Dermis blood vessel endothelial cell (primary cell): ENCODE measurements around the gene MLNR. TPM values are rescaled to one million over a fixed set of nuclear protein-coding genes. Genes with fewer than 3 reads are reported as not detected.

Source experiments
- DNase-seq: peaks from one replicate; pipeline ENCODE4 v3.0.0; 2010
- total RNA-seq: library from RNA; depleted of rRNA; stranded (reverse); fragments of >200 nt; gene quantifications from 2 replicates; pipeline ENCODE4 v1.2.3, GENCODE V29; 2014

The MLNR gene, protein sequence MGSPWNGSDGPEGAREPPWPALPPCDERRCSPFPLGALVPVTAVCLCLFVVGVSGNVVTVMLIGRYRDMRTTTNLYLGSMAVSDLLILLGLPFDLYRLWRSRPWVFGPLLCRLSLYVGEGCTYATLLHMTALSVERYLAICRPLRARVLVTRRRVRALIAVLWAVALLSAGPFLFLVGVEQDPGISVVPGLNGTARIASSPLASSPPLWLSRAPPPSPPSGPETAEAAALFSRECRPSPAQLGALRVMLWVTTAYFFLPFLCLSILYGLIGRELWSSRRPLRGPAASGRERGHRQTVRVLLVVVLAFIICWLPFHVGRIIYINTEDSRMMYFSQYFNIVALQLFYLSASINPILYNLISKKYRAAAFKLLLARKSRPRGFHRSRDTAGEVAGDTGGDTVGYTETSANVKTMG
- total RNA-seq, result not detected in 2 replicates

DNA sequence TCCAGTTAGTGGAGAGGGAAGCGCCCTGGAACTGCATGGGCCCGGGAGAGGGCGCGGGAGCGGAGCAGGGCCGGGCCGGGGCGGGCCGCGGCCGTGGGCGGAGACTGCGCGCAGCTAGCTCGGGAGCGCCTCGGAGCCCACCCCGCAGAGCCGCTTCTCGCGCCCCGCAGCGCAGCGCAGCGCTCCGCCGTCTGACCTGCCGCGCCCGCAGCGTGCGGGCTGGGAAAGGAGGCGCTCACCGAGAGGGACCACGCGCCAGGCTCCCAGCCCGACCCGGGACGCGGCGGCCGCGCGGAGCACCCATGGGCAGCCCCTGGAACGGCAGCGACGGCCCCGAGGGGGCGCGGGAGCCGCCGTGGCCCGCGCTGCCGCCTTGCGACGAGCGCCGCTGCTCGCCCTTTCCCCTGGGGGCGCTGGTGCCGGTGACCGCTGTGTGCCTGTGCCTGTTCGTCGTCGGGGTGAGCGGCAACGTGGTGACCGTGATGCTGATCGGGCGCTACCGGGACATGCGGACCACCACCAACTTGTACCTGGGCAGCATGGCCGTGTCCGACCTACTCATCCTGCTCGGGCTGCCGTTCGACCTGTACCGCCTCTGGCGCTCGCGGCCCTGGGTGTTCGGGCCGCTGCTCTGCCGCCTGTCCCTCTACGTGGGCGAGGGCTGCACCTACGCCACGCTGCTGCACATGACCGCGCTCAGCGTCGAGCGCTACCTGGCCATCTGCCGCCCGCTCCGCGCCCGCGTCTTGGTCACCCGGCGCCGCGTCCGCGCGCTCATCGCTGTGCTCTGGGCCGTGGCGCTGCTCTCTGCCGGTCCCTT lies at the start of gene MLNR:
Gene MLNR, plus strand, starts transcription at position 303 of the 820 bp plus-strand sequence. Its CDS starts 0 bp downstream, at position 303.
- peak; percentile 39 for DNase-seq

- DNase-seq, result no peak
These were observed 48.8 kb upstream of the MLNR start for GRCh38 chr13:49171359-49171758.

DNA sequence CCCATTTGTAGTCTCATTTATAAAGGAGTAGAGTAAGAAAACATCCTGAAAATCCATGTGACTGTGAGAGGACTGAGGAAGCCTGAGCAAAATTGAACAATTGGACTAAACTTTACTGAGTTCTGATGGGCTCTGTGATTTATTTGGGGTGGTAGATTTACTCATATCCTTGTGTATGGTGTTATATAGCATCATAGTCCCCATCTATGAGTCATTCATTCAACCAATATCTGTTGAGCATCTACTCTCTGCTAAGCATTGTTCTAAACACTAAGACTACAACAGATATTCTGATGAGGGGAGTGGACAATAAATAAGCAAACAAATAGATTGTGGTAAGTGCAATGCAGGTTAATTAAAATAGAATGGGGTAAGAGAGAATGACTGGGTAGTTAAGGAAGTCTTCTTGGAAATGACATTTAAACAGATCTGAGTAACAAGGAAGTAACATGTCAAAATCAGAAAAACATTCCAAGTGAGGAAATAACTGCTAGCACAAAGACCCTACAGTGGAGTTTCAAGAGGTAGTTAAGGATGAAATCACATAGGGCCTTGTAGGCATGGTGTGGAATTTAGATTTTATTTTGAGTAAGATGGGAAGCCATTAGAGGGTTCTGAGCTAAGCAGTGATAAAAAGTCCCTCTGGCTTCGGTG lies 36.3 kb upstream of the MLNR start:
- DNase-seq, result peak; percentile 43

DNA sequence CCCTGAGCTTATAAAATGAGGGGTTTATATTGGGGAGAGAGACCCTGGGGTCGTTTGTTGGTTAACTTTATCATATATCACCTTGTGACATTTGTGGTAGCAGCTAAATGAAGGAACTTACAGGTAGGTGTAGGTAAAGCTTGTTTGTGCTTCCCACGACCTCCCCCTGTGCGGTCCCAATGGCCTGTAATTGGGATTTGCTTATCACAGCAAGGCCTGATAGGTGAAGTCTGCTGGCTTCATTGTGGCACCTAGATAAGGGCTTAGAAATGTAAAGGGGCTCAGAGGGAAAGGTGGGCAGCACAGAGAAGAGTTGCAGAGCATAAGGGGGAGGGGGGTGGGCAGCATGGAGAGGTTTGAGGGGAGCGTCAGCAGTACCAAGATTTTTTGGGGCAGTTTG lies 35.5 kb upstream of the MLNR start:
- no peak for DNase-seq

DNA sequence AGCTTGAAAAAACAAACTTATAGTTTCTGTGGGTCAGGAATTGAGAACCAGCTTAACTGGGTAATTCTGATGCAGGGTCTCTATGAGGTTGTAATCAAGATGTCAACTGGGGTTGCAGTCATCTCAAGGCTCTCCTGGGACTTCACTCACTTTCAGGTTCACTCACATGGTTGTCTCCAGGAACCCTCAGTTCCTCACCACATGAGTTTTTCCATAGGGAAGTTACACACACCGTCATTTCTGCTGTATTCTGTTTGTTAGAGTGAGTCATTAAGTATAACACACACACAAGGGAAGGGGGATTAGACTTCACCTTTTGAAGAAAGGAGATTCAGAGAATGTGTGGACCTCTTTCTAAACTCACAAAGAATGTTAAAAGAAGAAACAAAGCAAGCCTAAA lies 34.9 kb upstream of the MLNR start:
- DNase-seq, result peak; percentile 48

DNA sequence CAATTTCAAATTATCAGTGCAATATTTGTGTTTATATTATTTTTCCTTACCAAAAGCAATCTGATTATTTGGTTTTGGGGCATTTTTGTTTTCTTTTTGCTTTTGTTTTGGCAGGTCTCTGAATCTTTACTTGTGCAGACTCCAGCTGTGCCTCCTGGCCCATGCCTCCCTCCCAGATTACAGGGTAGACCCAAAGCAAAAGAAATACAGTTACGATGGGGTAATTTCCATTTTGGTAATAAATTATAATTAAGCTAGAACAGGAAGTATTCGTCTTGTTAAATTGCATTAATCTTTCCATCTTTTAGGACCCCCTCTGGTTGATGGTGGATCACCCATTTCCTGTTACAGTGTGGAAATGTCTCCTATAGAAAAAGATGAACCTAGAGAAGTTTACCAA lies 29.2 kb upstream of the MLNR start:
- DNase-seq, result no peak

DNA sequence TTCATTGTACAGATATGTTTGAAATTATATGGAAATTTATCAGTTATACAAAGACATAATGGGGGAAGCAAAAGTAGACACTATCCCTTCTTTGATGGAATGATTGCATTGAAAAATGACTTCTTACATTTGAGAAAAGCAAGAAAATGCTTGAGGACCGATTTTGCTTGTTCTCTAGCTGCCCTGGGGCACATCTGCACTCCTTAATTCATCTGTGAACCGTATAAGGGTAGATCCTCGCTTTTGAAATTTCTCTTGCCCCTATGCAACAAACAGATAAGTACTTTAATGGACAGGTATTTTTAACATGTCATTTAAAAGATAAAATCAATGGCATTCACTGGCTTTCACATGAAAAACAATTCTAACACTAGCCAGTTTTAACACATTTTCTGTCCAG lies 13.5 kb upstream of the MLNR start:
- DNase-seq, result no peak

DNA sequence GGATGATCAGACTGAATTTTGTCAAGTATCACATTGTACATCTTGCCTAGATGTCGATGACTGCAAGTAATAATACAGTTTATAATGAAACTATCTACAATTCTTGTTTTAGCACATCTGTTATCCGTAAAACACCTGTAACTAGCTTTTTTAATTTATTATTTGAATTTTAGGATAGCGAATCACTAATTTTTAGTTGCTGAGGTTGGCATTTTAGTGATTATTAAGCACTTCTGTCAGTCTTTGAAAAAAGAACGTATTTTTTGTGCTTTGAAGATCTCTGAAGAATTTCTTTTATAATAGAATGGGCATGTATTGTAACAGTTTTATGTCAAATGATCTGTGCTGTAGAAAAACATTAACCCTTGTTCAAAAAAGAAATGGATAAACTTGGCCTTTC lies 11.5 kb upstream of the MLNR start:
- DNase-seq, result no peak

GRCh38 chr13:49210114-49210513 lies 10.0 kb upstream of the MLNR start:
- no peak for DNase-seq

DNA sequence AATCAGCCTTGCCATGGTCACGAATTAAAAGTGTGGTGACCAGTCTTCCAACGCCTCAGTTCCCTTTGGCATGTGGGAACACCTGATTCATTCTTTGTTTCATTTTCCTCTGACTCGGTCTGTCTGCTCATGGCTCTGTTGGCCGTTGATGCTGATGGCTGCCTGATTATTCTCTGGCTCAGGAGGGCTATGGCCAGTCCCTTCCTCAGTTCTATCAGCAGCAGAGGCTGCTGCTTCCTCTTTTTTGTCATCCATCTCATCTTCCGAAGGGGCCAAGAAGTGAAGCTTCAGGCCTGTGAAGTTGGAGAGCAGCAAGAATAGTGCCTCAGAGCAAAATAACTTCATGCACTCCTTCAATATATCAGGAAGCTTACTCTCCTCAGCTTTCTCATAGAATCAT lies 9.5 kb upstream of the MLNR start:
- no peak for DNase-seq

GRCh38 chr13:49213539-49213938 lies 6.6 kb upstream of the MLNR start:
- no peak for DNase-seq

DNA sequence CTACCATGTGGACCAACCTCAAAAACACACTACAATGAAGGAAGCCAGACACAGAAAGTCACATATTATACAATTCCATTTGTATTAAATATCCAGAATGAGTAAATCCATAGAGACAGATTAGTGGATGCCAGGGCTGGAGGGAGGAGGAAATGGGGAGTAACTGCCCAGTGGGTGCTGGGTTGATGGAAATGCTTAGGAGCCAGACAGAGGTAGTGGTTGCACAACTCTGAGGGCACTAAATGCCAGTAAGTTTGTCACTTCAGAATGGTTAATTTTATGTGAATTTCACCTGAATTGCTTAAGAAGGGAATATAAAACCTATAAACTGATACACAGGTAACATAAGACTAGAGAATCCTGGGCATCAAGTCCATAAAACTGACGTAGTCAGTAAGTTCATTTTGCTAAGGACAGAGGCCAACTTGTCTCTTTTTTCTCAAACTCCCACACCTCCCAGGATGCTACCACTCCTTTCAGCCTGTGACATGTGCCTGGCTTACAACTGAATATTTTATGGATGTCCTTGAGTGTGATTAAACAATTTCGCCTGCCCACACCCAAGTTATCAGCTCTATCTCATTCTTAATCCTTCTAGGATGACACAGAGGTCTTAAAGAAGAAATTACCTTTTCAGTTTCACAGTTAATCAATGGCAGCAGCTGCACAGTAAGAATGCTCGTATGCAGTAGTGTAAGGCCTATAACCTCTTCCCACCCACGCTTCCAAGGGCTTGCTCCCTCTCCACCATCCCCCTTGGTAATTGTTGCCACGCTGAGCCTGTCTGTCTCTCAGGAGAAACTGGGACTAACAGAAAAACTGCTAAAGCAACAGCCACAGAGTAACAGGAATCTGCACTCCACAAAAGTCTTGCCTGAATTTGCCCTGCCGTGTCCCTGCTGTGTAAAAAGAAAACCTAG lies 5.9 kb upstream of the MLNR start:
- DNase-seq, result no peak

- DNase-seq, result peak; percentile 28
These were observed 5.2 kb upstream of the MLNR start for GRCh38 chr13:49214917-49215376.

GRCh38 chr13:49216334-49216733 lies 3.8 kb upstream of the MLNR start:
- no peak for DNase-seq

DNA sequence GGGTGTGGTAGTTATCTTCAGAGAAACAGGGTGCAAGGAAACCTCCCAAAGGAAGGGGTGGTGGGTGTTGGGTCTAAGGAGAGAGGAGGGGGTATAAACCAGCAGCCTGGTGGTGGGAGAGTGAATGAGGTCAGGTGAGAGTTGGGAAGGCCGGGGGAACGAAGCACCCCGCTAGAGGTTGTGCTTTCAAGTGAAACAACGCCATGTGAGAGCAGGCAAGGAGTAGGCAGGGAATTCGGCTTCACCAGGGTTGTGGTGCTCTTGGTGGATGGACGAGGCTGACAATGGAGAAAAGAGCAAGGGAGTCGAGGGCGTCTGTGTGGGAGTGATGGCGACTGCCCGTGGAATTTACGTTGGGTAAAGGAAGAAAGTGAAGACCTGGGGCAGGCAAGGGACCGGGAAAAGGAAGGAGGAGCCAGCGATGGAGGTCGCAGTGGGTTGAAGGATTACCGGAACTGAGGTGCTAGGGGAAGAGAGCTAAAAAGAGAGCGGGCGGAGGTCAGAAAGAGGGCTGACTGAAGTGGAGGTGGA lies 2.1 kb upstream of the MLNR start:
- DNase-seq, result no peak

DNA sequence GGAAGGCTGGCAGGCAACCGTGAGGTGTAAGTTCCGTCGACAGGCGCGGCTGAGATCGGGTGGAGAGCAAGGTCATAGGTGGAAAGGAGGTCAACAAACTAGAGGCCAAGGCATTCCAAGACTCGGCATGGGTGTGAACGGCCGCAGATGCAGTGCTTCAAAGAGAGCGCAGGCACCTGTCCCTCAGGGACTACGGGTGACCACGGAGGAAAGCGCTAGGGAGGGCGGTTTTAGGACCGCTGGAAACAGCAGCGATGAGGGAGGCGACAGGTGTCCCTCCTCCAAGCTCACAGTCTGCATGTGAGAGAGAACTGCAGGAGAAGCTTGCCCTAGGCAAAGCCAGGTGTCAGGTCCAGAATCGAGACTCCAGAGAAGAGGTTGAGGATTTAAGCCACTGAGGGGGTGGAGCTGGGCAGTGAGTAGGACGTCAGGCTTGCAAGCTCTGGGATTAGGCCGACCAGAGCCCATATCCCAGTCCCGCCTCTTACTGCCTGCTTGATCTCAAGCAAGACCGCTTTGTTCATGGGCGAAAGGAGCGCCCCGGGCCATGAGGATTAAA lies 1.6 kb upstream of the MLNR start:
- DNase-seq, result peak; percentile 29

- no peak for DNase-seq
These were observed 497 bp upstream of the MLNR start for GRCh38 chr13:49219647-49220035.

- DNase-seq, result peak; percentile 32
These were observed 885 bp downstream of the MLNR start for GRCh38 chr13:49220856-49221589.

GRCh38 chr13:49221590-49221965 lies 1.4 kb downstream of the MLNR start:
- no peak for DNase-seq

DNA sequence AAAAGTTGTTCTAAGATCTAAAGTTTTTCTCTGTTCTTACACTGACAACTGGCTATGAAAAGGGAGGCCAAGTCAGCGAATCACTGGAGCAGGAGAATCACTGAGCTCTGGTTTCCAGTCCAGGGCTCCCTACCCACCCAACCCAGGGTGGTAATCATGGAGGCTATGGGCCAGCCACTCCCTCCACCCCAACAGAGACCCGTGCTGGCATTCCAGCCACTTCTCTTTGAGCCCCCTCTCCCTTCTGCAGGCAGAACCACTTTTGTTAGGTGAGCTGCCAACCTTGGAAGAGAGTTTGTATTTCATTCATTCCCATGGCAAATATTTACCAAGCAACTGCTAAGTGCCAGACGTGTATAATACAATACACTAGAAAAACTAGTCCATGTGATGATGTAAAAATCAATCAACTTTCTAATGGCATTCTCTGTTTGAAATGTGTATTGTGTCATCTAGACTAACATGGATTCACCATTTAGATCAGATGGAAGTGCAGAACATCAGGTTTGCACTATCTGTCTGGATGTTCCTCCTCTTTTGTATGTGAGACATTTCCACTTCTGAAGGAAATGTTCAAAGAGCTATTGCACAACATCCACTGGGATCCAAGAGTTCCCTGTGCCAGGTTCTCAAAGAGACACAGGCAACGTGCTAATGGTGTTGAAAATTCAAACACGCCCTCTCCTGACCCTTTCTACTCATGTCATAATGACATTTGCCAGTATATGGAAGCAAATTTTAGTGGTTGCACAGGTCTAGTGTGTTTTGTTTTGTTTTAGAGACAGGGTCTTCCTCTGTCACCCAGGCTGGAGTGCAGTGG lies 5.3 kb downstream of the MLNR start:
- no peak for DNase-seq
